ENCODE data around the gene CHST8.

DNA sequence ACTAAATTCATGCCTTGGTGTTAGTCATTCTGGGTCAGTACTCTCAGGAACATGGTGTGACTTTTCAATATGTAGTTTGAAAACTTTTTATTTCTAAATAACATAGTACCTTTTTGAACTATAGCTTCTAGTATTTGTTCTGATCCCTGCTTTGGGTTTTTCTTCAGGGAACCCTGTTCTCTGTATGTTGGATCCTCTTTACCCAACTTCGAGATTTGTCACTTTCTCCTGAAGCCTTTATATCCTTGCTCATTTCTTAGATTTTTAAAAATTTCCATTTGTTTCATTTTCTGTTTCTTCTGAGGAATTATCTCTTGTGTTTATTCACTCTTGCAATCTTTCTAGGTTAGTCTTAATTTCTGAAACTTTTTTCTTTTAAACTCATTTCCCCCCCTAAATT is 12.4 kb upstream of the CHST8 start:
- TF ChIP-seq CBX2 (IDR thresholded peaks at IDR 0.05; ENCODE audit: borderline replicate concordance, low read depth) (no peak), POLR2A (IDR thresholded peaks at IDR 0.05; ENCODE audit: low read length) (no peak), MAFK (IDR thresholded peaks at IDR 0.05; ENCODE audit: partially characterized antibody) (no peak), MYC (IDR thresholded peaks at IDR 0.05; ENCODE audit: borderline replicate concordance, low read length) (no peak), GATA3 (IDR thresholded peaks at IDR 0.05; ENCODE audit: borderline replicate concordance) (no peak), RARB (CRISPR knock-in tag; IDR thresholded peaks at IDR 0.05) (no peak)
- TF ChIP-seq, protein P1, sequence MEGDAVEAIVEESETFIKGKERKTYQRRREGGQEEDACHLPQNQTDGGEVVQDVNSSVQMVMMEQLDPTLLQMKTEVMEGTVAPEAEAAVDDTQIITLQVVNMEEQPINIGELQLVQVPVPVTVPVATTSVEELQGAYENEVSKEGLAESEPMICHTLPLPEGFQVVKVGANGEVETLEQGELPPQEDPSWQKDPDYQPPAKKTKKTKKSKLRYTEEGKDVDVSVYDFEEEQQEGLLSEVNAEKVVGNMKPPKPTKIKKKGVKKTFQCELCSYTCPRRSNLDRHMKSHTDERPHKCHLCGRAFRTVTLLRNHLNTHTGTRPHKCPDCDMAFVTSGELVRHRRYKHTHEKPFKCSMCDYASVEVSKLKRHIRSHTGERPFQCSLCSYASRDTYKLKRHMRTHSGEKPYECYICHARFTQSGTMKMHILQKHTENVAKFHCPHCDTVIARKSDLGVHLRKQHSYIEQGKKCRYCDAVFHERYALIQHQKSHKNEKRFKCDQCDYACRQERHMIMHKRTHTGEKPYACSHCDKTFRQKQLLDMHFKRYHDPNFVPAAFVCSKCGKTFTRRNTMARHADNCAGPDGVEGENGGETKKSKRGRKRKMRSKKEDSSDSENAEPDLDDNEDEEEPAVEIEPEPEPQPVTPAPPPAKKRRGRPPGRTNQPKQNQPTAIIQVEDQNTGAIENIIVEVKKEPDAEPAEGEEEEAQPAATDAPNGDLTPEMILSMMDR (IDR thresholded peaks at IDR 0.05): no peak
- TF ChIP-seq, protein P2, sequence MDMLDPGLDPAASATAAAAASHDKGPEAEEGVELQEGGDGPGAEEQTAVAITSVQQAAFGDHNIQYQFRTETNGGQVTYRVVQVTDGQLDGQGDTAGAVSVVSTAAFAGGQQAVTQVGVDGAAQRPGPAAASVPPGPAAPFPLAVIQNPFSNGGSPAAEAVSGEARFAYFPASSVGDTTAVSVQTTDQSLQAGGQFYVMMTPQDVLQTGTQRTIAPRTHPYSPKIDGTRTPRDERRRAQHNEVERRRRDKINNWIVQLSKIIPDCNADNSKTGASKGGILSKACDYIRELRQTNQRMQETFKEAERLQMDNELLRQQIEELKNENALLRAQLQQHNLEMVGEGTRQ (IDR thresholded peaks at IDR 0.05): no peak
- TF ChIP-seq, protein P3, sequence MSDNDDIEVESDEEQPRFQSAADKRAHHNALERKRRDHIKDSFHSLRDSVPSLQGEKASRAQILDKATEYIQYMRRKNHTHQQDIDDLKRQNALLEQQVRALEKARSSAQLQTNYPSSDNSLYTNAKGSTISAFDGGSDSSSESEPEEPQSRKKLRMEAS (IDR thresholded peaks at IDR 0.05): no peak
- TF ChIP-seq, protein P4, sequence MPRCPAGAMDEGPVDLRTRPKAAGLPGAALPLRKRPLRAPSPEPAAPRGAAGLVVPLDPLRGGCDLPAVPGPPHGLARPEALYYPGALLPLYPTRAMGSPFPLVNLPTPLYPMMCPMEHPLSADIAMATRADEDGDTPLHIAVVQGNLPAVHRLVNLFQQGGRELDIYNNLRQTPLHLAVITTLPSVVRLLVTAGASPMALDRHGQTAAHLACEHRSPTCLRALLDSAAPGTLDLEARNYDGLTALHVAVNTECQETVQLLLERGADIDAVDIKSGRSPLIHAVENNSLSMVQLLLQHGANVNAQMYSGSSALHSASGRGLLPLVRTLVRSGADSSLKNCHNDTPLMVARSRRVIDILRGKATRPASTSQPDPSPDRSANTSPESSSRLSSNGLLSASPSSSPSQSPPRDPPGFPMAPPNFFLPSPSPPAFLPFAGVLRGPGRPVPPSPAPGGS (IDR thresholded peaks at IDR 0.05): no peak
- TF ChIP-seq, protein P5, sequence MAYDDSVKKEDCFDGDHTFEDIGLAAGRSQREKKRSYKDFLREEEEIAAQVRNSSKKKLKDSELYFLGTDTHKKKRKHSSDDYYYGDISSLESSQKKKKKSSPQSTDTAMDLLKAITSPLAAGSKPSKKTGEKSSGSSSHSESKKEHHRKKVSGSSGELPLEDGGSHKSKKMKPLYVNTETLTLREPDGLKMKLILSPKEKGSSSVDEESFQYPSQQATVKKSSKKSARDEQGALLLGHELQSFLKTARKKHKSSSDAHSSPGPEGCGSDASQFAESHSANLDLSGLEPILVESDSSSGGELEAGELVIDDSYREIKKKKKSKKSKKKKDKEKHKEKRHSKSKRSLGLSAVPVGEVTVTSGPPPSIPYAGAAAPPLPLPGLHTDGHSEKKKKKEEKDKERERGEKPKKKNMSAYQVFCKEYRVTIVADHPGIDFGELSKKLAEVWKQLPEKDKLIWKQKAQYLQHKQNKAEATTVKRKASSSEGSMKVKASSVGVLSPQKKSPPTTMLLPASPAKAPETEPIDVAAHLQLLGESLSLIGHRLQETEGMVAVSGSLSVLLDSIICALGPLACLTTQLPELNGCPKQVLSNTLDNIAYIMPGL (CRISPR knock-in tag; IDR thresholded peaks at IDR 0.05; ENCODE audit: borderline replicate concordance): no peak
